Upper lobe of left lung (tissue), 4 donors: ENCODE data around the gene DEPP1.

Experiments used
- EP300 ChIP-seq, 4 donors: sonication (generic); formaldehyde crosslinking; IDR thresholded peaks; one replicate each; pipeline ENCODE4 v1.5.1; 2017; ENCODE audit warnings: antibody characterized with exemption in 4 of 4, control low read depth in 2 of 4
- POLR2A ChIP-seq, 4 donors: fragments of 450-650 bp; IDR thresholded peaks; one replicate each; pipeline ENCODE4 v1.5.1; 2016 to 2017; ENCODE audit warnings: antibody characterized with exemption in 4 of 4, mild to moderate bottlenecking in 2 of 4
- POLR2AphosphoS5 ChIP-seq, 2 donors: sonication (generic); formaldehyde crosslinking; IDR thresholded peaks; one replicate each; pipeline ENCODE4 v1.5.1; 2017; ENCODE audit warnings: antibody characterized with exemption in 2 of 2
- TF ChIP-seq, protein P1 (sequence below), 6 experiments: fragments of 450-650 bp in 4 of 6; fragments of 200-600 bp in 2 of 6; sonication (generic) in 2 of 6; IDR thresholded peaks; one replicate each; pipeline ENCODE4 v1.5.1; 2016 to 2019; ENCODE audit warnings: antibody characterized with exemption in 6 of 6

DNA sequence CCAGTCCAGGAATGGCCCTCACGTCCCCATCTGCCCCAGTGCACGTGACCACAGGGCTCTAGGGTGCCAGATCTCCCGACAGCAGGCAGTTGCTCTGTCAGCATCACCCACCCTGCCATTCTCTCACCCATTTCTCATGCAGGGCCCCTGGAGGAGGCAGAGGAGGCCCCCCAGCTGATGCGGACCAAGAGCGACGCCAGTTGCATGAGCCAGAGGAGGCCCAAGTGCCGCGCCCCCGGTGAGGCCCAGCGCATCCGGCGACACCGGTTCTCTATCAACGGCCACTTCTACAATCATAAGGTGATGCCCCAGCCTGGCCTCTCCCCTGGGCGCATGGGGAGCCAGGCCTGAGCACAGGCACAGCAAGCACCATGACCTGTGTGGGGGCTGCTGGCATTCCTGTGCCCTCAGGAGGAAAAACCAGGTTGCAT is 6.1 kb upstream of the DEPP1 start:
- TF ChIP-seq EP300 (IDR thresholded peaks at IDR 0.05) (no peak), POLR2A (IDR thresholded peaks at IDR 0.05) (no peak), POLR2AphosphoS5 (IDR thresholded peaks at IDR 0.05) (no peak)
- TF ChIP-seq, protein P1, sequence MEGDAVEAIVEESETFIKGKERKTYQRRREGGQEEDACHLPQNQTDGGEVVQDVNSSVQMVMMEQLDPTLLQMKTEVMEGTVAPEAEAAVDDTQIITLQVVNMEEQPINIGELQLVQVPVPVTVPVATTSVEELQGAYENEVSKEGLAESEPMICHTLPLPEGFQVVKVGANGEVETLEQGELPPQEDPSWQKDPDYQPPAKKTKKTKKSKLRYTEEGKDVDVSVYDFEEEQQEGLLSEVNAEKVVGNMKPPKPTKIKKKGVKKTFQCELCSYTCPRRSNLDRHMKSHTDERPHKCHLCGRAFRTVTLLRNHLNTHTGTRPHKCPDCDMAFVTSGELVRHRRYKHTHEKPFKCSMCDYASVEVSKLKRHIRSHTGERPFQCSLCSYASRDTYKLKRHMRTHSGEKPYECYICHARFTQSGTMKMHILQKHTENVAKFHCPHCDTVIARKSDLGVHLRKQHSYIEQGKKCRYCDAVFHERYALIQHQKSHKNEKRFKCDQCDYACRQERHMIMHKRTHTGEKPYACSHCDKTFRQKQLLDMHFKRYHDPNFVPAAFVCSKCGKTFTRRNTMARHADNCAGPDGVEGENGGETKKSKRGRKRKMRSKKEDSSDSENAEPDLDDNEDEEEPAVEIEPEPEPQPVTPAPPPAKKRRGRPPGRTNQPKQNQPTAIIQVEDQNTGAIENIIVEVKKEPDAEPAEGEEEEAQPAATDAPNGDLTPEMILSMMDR (IDR thresholded peaks at IDR 0.05) = no peak
